PC-9 (cell line): ENCODE results near the gene PTPRCAP.
"Not testable (repeated sequence)": the region's sequence is repeated elsewhere in the genome, so short reads cannot be mapped to it uniquely, and the experiment has no call there.

Source experiments
- CTCF ChIP-seq: fragments of 200-600 bp; sonication (generic); conservative IDR thresholded peaks from 2 replicates; pipeline ENCODE4 v1.6.1; 2017; ENCODE audit warnings: mixed run types, antibody characterized with exemption, mild to moderate bottlenecking, moderate library complexity
- EZH2 ChIP-seq: fragments of 200-600 bp; sonication (generic); IDR thresholded peaks from 2 replicates; pipeline ENCODE4 v1.8.0; 2017; ENCODE audit warnings: antibody characterized with exemption, low read depth

GRCh38 chr11:67403085-67403484, 34.4 kb downstream of the PTPRCAP start:
- not testable (repeated sequence) for TF ChIP-seq CTCF, EZH2
